Skeletal muscle satellite cell (primary cell): ENCODE results near the gene GUCY2D.

Experiments used
- H3K27me3 ChIP-seq: 2 replicates; pipeline ENCODE4 v1.7.0; 2013; ENCODE audit warnings: low read length; ENCODE audit not compliant: control insufficient read depth, insufficient read depth
- H3K36me3 ChIP-seq: 2 replicates; pipeline ENCODE4 v1.7.0; 2013; ENCODE audit warnings: mild to moderate bottlenecking, control low read depth, low read length; ENCODE audit not compliant: insufficient read depth
- H3K4me1 ChIP-seq: 2 replicates; pipeline ENCODE4 v1.7.0; 2013; ENCODE audit warnings: low read length; ENCODE audit not compliant: control insufficient read depth, insufficient read depth
- H3K4me2 ChIP-seq: 2 replicates; pipeline ENCODE4 v1.7.0; 2013; ENCODE audit warnings: mild to moderate bottlenecking, low read length
- H3K4me3 ChIP-seq: 2 replicates; pipeline ENCODE4 v1.7.0; 2013; ENCODE audit warnings: low read length
- H3K9ac ChIP-seq: 2 replicates; pipeline ENCODE4 v1.7.0; 2013; ENCODE audit warnings: mild to moderate bottlenecking, low read depth, low read length, moderate library complexity
- H3K9me3 ChIP-seq: replicated peaks from 2 replicates; pipeline ENCODE4 v1.7.0; 2013; ENCODE audit warnings: mild to moderate bottlenecking, control low read depth, low read length

Gene GUCY2D

GRCh38 chr17:8039611-8040168 lies 37.3 kb downstream of the GUCY2D start:
- Histone ChIP-seq H3K4me3 (no peak overlapping the region), H3K27me3 (peaks cover 16% of the 10 kb centered on the region), H3K9me3 (no peaks in the 10 kb centered on the region), H3K4me1 (peaks cover 26% of the 10 kb centered on the region), H3K9ac (no peak overlapping the region), H3K4me2 (peak overlapping the region; percentile 71), H3K36me3 (no peaks in the 10 kb centered on the region)

- Histone ChIP-seq H3K4me2 (peak overlapping the region; percentile 60), H3K4me3 (peak overlapping the region; percentile 55), H3K36me3 (no peaks in the 10 kb centered on the region), H3K9ac (peak overlapping the region; percentile 41), H3K4me1 (peaks cover 26% of the 10 kb centered on the region), H3K27me3 (peaks cover 21% of the 10 kb centered on the region), H3K9me3 (no peaks in the 10 kb centered on the region)
These were observed 39.0 kb downstream of the GUCY2D start for GRCh38 chr17:8041249-8041928.

GRCh38 chr17:8041979-8042378 lies 39.6 kb downstream of the GUCY2D start:
- no peak overlapping the region for H3K9ac ChIP-seq
- H3K27me3 ChIP-seq, result peaks cover 27% of the 10 kb centered on the region

GRCh38 chr17:8044819-8045810 lies 42.7 kb downstream of the GUCY2D start:
- Histone ChIP-seq H3K9me3 (no peaks in the 10 kb centered on the region), H3K4me2 (no peak overlapping the region), H3K9ac (no peak overlapping the region), H3K27me3 (peaks cover 31% of the 10 kb centered on the region), H3K36me3 (no peaks in the 10 kb centered on the region), H3K4me1 (peaks cover 16% of the 10 kb centered on the region), H3K4me3 (no peak overlapping the region)

More at GRCh38 chr17:8041979-8042378, 39.6 kb downstream of the GUCY2D start:
- peaks cover 26% of the 10 kb centered on the region for H3K4me1 ChIP-seq
- H3K36me3 ChIP-seq, result no peaks in the 10 kb centered on the region
- H3K4me3 ChIP-seq, result no peak overlapping the region
- no peaks in the 10 kb centered on the region for H3K9me3 ChIP-seq
- H3K4me2 ChIP-seq, result no peak overlapping the region

- Histone ChIP-seq H3K36me3 (no peaks in the 10 kb centered on the region), H3K4me1 (peaks cover 6% of the 10 kb centered on the region), H3K9me3 (no peaks in the 10 kb centered on the region), H3K27me3 (peaks cover 35% of the 10 kb centered on the region), H3K4me3 (no peak overlapping the region), H3K9ac (no peak overlapping the region), H3K4me2 (no peak overlapping the region)
These were observed 44.0 kb downstream of the GUCY2D start for GRCh38 chr17:8046306-8046928.

GRCh38 chr17:8046929-8047768 lies 44.7 kb downstream of the GUCY2D start:
- Histone ChIP-seq H3K9ac (no peak overlapping the region), H3K4me3 (no peak overlapping the region), H3K36me3 (no peaks in the 10 kb centered on the region), H3K4me2 (no peak overlapping the region), H3K9me3 (no peaks in the 10 kb centered on the region), H3K4me1 (no peaks in the 10 kb centered on the region), H3K27me3 (peaks cover 42% of the 10 kb centered on the region)

GRCh38 chr17:8047769-8048110 lies 45.3 kb downstream of the GUCY2D start:
- Histone ChIP-seq H3K27me3 (peaks cover 46% of the 10 kb centered on the region), H3K9ac (no peak overlapping the region), H3K4me3 (no peak overlapping the region)

GRCh38 chr17:8048236-8048635 lies 45.8 kb downstream of the GUCY2D start:
- no peak overlapping the region for H3K9ac ChIP-seq
- H3K4me2 ChIP-seq, result no peak overlapping the region
- H3K4me1 ChIP-seq, result no peaks in the 10 kb centered on the region
- no peaks in the 10 kb centered on the region for H3K9me3 ChIP-seq
- H3K36me3 ChIP-seq, result no peaks in the 10 kb centered on the region
- H3K4me3 ChIP-seq, result no peak overlapping the region
- H3K27me3 ChIP-seq, result peaks cover 46% of the 10 kb centered on the region

More at GRCh38 chr17:8047769-8048110, 45.3 kb downstream of the GUCY2D start:
- Histone ChIP-seq H3K4me1 (no peaks in the 10 kb centered on the region), H3K4me2 (no peak overlapping the region), H3K9me3 (no peaks in the 10 kb centered on the region), H3K36me3 (no peaks in the 10 kb centered on the region)

GRCh38 chr17:8048736-8049135 lies 46.3 kb downstream of the GUCY2D start:
- Histone ChIP-seq H3K4me3 (no peak overlapping the region), H3K36me3 (no peaks in the 10 kb centered on the region), H3K4me1 (no peaks in the 10 kb centered on the region), H3K9me3 (no peaks in the 10 kb centered on the region), H3K27me3 (peaks cover 46% of the 10 kb centered on the region), H3K4me2 (no peak overlapping the region), H3K9ac (no peak overlapping the region)

GRCh38 chr17:8051831-8052230 lies 49.4 kb downstream of the GUCY2D start:
- no peak overlapping the region for H3K9ac ChIP-seq
- no peaks in the 10 kb centered on the region for H3K36me3 ChIP-seq
- no peak overlapping the region for H3K4me3 ChIP-seq
- peaks cover 26% of the 10 kb centered on the region for H3K27me3 ChIP-seq
- H3K4me2 ChIP-seq, result no peak overlapping the region
- no peaks in the 10 kb centered on the region for H3K9me3 ChIP-seq
- peaks cover 15% of the 10 kb centered on the region for H3K4me1 ChIP-seq
